HG02798 (cell line): ENCODE data around the gene PBX4.
"Not testable (repeated sequence)": the region's sequence is repeated elsewhere in the genome, so short reads cannot be mapped to it uniquely, and the experiment has no call there.

Source experiments
- ATAC-seq: cut with Tn5 transposase; IDR thresholded peaks from one replicate; pipeline ENCODE4 v1.9.1; 2021; ENCODE audit warnings: mild to moderate bottlenecking; ENCODE audit not compliant: unreplicated experiment, poor library complexity

The PBX4 gene

GRCh38 chr19:19618219-19619051, at the start of gene PBX4:
PBX4 (minus strand) TSS chr19:19618687; CDS start chr19:19618629, 58 bp downstream.
- ATAC-seq: peak; percentile 96

GRCh38 chr19:19665420-19665948, 47.0 kb upstream of the PBX4 start:
- ATAC-seq: not testable (repeated sequence)

GRCh38 chr19:19663256-19664120, 45.0 kb upstream of the PBX4 start, which contains the start of gene ATP13A1:
ATP13A1 (minus strand) TSS chr19:19663676; CDS start chr19:19663666, 10 bp downstream.
- peak; percentile 79 for ATAC-seq

GRCh38 chr19:19662871-19663255, 44.4 kb upstream of the PBX4 start:
- ATAC-seq: no peak

GRCh38 chr19:19662344-19662743, 43.9 kb upstream of the PBX4 start:
- no peak for ATAC-seq

GRCh38 chr19:19661675-19662251, 43.3 kb upstream of the PBX4 start:
- ATAC-seq: peak; percentile 39

- no peak for ATAC-seq
Measured at GRCh38 chr19:19661141-19661674, 42.7 kb upstream of the PBX4 start.

- ATAC-seq: no peak
Measured at GRCh38 chr19:19659646-19660245, 41.3 kb upstream of the PBX4 start.

GRCh38 chr19:19657397-19657783, 38.9 kb upstream of the PBX4 start:
- ATAC-seq: no peak

- no peak for ATAC-seq
Measured at GRCh38 chr19:19656451-19657396, 38.2 kb upstream of the PBX4 start.

GRCh38 chr19:19655641-19656343, 37.3 kb upstream of the PBX4 start:
- no peak for ATAC-seq

- no peak for ATAC-seq
Measured at GRCh38 chr19:19655051-19655594, 36.6 kb upstream of the PBX4 start.

- no peak for ATAC-seq
Measured at GRCh38 chr19:19654441-19654840, 36.0 kb upstream of the PBX4 start.

- ATAC-seq: no peak
Measured at GRCh38 chr19:19653597-19654147, 35.2 kb upstream of the PBX4 start.

GRCh38 chr19:19652482-19653295, 34.2 kb upstream of the PBX4 start:
- no peak for ATAC-seq

GRCh38 chr19:19651076-19651475, 32.6 kb upstream of the PBX4 start:
- ATAC-seq: no peak

- no peak for ATAC-seq
Measured at GRCh38 chr19:19650331-19650730, 31.8 kb upstream of the PBX4 start.
